Astrocyte (in vitro differentiated cells and primary cell): ENCODE data around the gene BAIAP3. TPM values are rescaled to one million over a fixed set of nuclear protein-coding genes. Genes with fewer than 3 reads are reported as not detected.

Experiments used
- DNase-seq: peaks from one replicate; pipeline ENCODE4 v3.0.0-alpha.2; 2010; ENCODE audit warnings: low read depth
- FAIRE-seq: peaks from 2 replicates; lab custom pipeline; 2011; peaks lifted over from hg19 to GRCh38; lab: Jason Lieb, UNC
- H2AFZ ChIP-seq: 2 replicates; pipeline ENCODE4 v1.6.0; 2012; ENCODE audit warnings: low read depth, low read length, inconsistent platforms
- H3K27ac ChIP-seq: 2 replicates; pipeline ENCODE4 v1.5.1; 2011; ENCODE audit warnings: low read depth, low read length, inconsistent platforms
- H3K27me3 ChIP-seq: 2 replicates; pipeline ENCODE4 v1.6.0; 2011; ENCODE audit warnings: low read length, inconsistent platforms; ENCODE audit not compliant: insufficient read depth
- H3K36me3 ChIP-seq: 2 replicates; pipeline ENCODE4 v1.5.1; 2011; ENCODE audit warnings: low read length, inconsistent platforms; ENCODE audit not compliant: insufficient read depth
- H3K4me1 ChIP-seq: 2 replicates; pipeline ENCODE4 v1.5.1; 2011; ENCODE audit warnings: low read length, inconsistent platforms; ENCODE audit not compliant: insufficient read depth
- H3K4me2 ChIP-seq: 2 replicates; pipeline ENCODE4 v1.6.0; 2012; ENCODE audit warnings: low read length, inconsistent platforms
- H3K4me3 ChIP-seq: 2 replicates; pipeline ENCODE4 v1.5.1; 2011; ENCODE audit warnings: low read depth, mild to moderate bottlenecking, low read length, inconsistent platforms; ENCODE audit not compliant: insufficient read depth
- H3K79me2 ChIP-seq: 2 replicates; pipeline ENCODE4 v1.6.0; 2012; ENCODE audit warnings: mild to moderate bottlenecking, low read length, inconsistent platforms; ENCODE audit not compliant: insufficient read depth
- H3K9ac ChIP-seq: 2 replicates; pipeline ENCODE4 v1.6.0; 2012; ENCODE audit warnings: mild to moderate bottlenecking, low read length, inconsistent platforms
- H3K9me3 ChIP-seq: 2 replicates; pipeline ENCODE4 v1.5.1; 2012; ENCODE audit warnings: low read depth, mild to moderate bottlenecking, low read length, inconsistent platforms; ENCODE audit not compliant: insufficient read depth
- H4K20me1 ChIP-seq: 2 replicates; pipeline ENCODE4 v1.6.0; 2012; ENCODE audit warnings: low read length, inconsistent platforms; ENCODE audit not compliant: insufficient read depth
- H3K27ac Mint-ChIP-seq: one replicate; pipeline ENCODE4 v1.8.0; 2021; ENCODE audit warnings: mild to moderate bottlenecking, mixed read lengths; ENCODE audit not compliant: unreplicated experiment
- H3K27me3 Mint-ChIP-seq: one replicate; pipeline ENCODE4 v1.8.0; 2021; ENCODE audit warnings: low read depth, mixed read lengths; ENCODE audit not compliant: unreplicated experiment
- H3K36me3 Mint-ChIP-seq: one replicate; pipeline ENCODE4 v1.8.0; 2021; ENCODE audit warnings: low read depth, mixed read lengths; ENCODE audit not compliant: unreplicated experiment
- H3K4me1 Mint-ChIP-seq: one replicate; pipeline ENCODE4 v1.8.0; 2021; ENCODE audit warnings: low read depth, mixed read lengths; ENCODE audit not compliant: unreplicated experiment
- H3K4me3 Mint-ChIP-seq: one replicate; pipeline ENCODE4 v1.8.0; 2021; ENCODE audit warnings: mild to moderate bottlenecking, moderate library complexity, mixed read lengths; ENCODE audit not compliant: unreplicated experiment
- H3K9me3 Mint-ChIP-seq: one replicate; pipeline ENCODE4 v1.8.0; 2021; ENCODE audit warnings: mild to moderate bottlenecking, mixed read lengths; ENCODE audit not compliant: unreplicated experiment
- CTCF ChIP-seq: IDR thresholded peaks from 2 replicates; pipeline ENCODE4 v1.5.1; 2011; ENCODE audit warnings: low read depth, mild to moderate bottlenecking, inconsistent platforms, low read length, moderate library complexity; ENCODE audit not compliant: insufficient read depth
- EZH2 ChIP-seq: IDR thresholded peaks from 2 replicates; pipeline ENCODE4 v1.6.1; 2012; ENCODE audit warnings: mild to moderate bottlenecking, low read length, inconsistent platforms; ENCODE audit not compliant: insufficient read depth
- total RNA-seq: library from RNA; stranded (reverse); gene quantifications from 2 replicates; pipeline ENCODE4 v1.2.1, GENCODE V29; 2021

Gene BAIAP3
- total RNA-seq, 1 donor from 2014 or later: 2.6 TPM

DNA sequence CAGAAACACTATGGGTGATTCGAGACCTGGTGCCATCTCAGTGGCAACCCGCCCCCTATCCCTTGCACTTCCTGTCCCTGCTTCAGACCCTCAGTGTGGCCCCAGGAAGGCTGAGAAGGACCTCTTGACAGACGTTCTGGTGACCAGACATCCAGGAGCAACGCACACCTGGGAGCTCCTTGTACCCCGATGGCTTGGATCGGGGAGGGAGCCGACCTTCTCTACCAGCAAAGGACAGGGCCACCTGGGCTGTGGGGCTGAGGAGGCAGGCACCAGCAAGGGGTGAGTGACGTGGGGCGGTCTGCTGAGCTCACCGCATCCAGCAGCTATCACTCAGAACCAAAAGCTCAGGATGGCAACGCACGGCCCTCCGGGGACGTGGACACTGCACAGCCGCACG, 53.9 kb downstream of the BAIAP3 start:
- no peaks in the 10 kb centered on the region for H3K4me1 ChIP-seq
- H3K4me3 ChIP-seq: no peak overlapping the region
- no peak overlapping the region for H3K27ac ChIP-seq
- DNase-seq (no peak), FAIRE-seq (no peak)
- no peaks in the 10 kb centered on the region for H3K9me3 Mint-ChIP-seq
- H3K4me2 ChIP-seq: no peak overlapping the region
- no peaks in the 10 kb centered on the region for H3K27me3 Mint-ChIP-seq
- H3K27ac Mint-ChIP-seq: no peak overlapping the region
- no peaks in the 10 kb centered on the region for H4K20me1 ChIP-seq
- no peak overlapping the region for H3K9ac ChIP-seq
- no peaks in the 10 kb centered on the region for H3K79me2 ChIP-seq
- no peaks in the 10 kb centered on the region for H3K36me3 ChIP-seq
- peaks cover 14% of the 10 kb centered on the region for H3K36me3 Mint-ChIP-seq
- H3K9me3 ChIP-seq: no peaks in the 10 kb centered on the region
- H2AFZ ChIP-seq: no peak overlapping the region
- H3K4me3 Mint-ChIP-seq: no peak overlapping the region
- no peaks in the 10 kb centered on the region for H3K27me3 ChIP-seq
- TF ChIP-seq CTCF (no peak), EZH2 (no peak)
- H3K4me1 Mint-ChIP-seq: no peaks in the 10 kb centered on the region

DNA sequence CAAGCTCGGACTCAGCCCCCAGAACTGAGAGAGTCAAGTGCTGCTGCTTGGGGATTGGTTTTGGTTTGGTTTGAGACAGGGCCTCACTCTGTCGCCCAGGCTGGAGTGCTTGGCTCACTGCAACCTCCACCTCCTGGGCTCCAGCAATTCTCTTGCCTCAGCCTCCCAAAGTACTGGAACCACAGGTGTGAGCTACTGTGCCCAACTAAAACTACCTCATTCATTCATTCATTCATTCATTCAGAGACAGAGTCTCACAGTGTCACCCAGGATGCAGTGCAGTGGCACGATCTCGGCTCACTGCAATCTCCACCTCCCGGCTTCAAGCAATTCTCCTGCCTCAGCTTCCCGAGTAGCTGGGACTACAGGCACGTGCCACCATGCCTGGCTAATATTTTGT, 56.3 kb downstream of the BAIAP3 start:
- H3K4me3 Mint-ChIP-seq: no peak overlapping the region
- Histone ChIP-seq H3K79me2 (no peaks in the 10 kb centered on the region), H3K4me1 (no peaks in the 10 kb centered on the region), H4K20me1 (no peaks in the 10 kb centered on the region), H3K27me3 (no peaks in the 10 kb centered on the region), H3K9me3 (no peaks in the 10 kb centered on the region), H3K36me3 (no peaks in the 10 kb centered on the region), H2AFZ (no peak overlapping the region), H3K4me3 (no peak overlapping the region), H3K4me2 (no peak overlapping the region), H3K9ac (no peak overlapping the region), H3K27ac (no peak overlapping the region)
- H3K9me3 Mint-ChIP-seq: no peaks in the 10 kb centered on the region
- no peak for FAIRE-seq
- H3K36me3 Mint-ChIP-seq: peaks cover 18% of the 10 kb centered on the region
- no peaks in the 10 kb centered on the region for H3K4me1 Mint-ChIP-seq
- no peak overlapping the region for H3K27ac Mint-ChIP-seq
- TF ChIP-seq CTCF (no peak), EZH2 (no peak)
- H3K27me3 Mint-ChIP-seq: no peaks in the 10 kb centered on the region
- no peak for DNase-seq

DNA sequence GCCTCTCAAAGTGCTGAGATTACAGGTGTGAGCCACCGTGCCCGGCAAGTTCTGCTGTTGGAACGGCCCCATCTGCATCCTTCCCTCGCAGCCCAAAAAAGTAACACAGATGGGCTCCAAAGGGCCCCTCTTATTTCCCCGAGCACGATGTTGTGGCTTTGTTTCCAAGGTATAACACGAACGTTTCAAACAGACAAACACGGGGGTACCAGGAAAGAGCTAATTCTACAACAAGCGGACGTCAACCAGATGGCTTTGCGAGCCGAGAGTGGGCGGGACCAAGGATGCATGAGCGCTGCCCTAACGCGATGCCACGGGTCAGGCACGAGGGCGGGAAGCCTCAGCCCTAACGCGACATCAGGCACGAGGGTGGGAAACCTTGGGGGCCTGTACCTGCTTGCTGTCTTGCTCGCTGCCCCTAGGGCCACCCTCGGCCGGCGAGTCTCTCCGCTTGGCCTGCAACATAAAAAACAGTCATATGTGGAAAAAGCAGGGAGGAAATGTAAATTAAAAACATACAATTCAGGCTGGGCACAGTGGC, 56.9 kb downstream of the BAIAP3 start:
- no peaks in the 10 kb centered on the region for H3K4me1 Mint-ChIP-seq
- Histone ChIP-seq H3K79me2 (no peaks in the 10 kb centered on the region), H3K4me2 (no peak overlapping the region), H2AFZ (no peak overlapping the region), H4K20me1 (no peaks in the 10 kb centered on the region), H3K9me3 (no peaks in the 10 kb centered on the region), H3K4me3 (no peak overlapping the region), H3K27me3 (no peaks in the 10 kb centered on the region), H3K27ac (no peak overlapping the region), H3K4me1 (no peaks in the 10 kb centered on the region), H3K9ac (no peak overlapping the region), H3K36me3 (no peaks in the 10 kb centered on the region)
- H3K27ac Mint-ChIP-seq: no peak overlapping the region
- H3K9me3 Mint-ChIP-seq: no peaks in the 10 kb centered on the region
- FAIRE-seq (no peak), DNase-seq (no peak)
- no peaks in the 10 kb centered on the region for H3K27me3 Mint-ChIP-seq
- no peak overlapping the region for H3K4me3 Mint-ChIP-seq
- H3K36me3 Mint-ChIP-seq: peaks cover 17% of the 10 kb centered on the region
- TF ChIP-seq EZH2: no peak
- TF ChIP-seq CTCF: no peak
